Measurements from ENCODE around the gene KLHDC8B.
A peak's percentile ranks its signal among the peaks of the same experiment; 100 is the strongest.

Gene KLHDC8B

GRCh38 chr3:49124991-49125670 is 46.3 kb upstream of the KLHDC8B start:
- no peak overlapping the region for H3K4me3 ChIP-seq (ENCODE audit: control insufficient read depth, low read depth, low read length)
- no peak for TF ChIP-seq CTCF (IDR thresholded peaks at IDR 0.05; ENCODE audit: control insufficient read depth, insufficient read depth, low read depth, low read length, missing control alignments)
- DNase-seq (ENCODE audit: low read depth) = no peak

GRCh38 chr3:49131040-49131439 is 40.4 kb upstream of the KLHDC8B start:
- DNase-seq (ENCODE audit: low read depth) = no peak
- H3K4me3 ChIP-seq (ENCODE audit: control insufficient read depth, low read depth, low read length) = no peak overlapping the region; the same call in 1 of the 2 replicates
- no peak for TF ChIP-seq CTCF (IDR thresholded peaks at IDR 0.05; ENCODE audit: control insufficient read depth, insufficient read depth, low read depth, low read length, missing control alignments)

GRCh38 chr3:49131576-49131975 is 39.8 kb upstream of the KLHDC8B start:
- DNase-seq (ENCODE audit: low read depth) = no peak
- H3K4me3 ChIP-seq (ENCODE audit: control insufficient read depth, low read depth, low read length) = peak overlapping the region; percentile 83
- no peak for TF ChIP-seq CTCF (IDR thresholded peaks at IDR 0.05; ENCODE audit: control insufficient read depth, insufficient read depth, low read depth, low read length, missing control alignments)

- peak overlapping the region; percentile 83 for H3K4me3 ChIP-seq (ENCODE audit: control insufficient read depth, low read depth, low read length)
- TF ChIP-seq CTCF (IDR thresholded peaks at IDR 0.05; ENCODE audit: control insufficient read depth, insufficient read depth, low read depth, low read length, missing control alignments) = no peak
- DNase-seq (ENCODE audit: low read depth) = no peak
Observed at GRCh38 chr3:49132073-49132436, 39.3 kb upstream of the KLHDC8B start.

- peak; percentile 9 for TF ChIP-seq CTCF (IDR thresholded peaks at IDR 0.05; ENCODE audit: control insufficient read depth, insufficient read depth, low read depth, low read length, missing control alignments)
- peak; percentile 58 for DNase-seq (ENCODE audit: low read depth)
- peak within 1 kb of the TSS; percentile 83 for H3K4me3 ChIP-seq (ENCODE audit: control insufficient read depth, low read depth, low read length)
Observed at GRCh38 chr3:49132437-49133225, 38.8 kb upstream of the KLHDC8B start, which contains the start of gene LAMB2. LAMB2 (minus strand) TSS chr3:49133050; CDS start chr3:49132867, 183 bp downstream.

DNA sequence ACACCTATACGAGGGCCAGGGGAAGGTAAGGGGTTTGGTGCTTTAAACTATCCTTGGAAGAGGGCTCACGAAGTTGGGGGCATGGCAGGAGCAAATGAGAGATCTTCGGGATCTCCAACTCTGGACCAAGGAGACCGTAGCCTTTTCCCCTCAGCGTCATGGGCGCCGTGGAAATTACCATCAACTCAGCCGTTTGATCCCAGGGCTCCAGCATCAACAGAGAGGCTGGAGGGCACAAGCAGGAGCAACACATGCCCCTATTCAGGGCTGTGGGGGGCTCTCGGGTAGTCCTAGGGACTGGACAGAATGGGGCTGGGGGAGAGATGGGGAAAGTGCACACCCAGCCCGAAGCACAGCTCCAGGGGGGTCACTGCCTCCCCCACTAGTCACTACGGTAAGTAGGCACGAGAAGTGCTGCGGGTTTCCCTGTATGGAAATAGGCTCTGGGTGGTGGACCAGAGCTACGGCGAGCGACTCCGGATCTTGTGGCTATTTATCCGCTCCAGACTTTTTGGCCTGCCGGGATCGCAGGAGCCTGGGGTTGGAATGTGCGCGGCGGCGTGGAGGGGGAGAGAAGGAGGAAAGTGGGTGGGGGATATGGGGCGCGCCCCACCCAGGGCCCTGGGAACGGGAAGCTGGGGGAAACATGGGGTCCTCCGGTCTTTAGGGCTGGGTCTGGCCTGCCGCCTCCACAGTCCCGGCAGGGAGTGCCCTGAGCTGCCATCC is 38.0 kb upstream of the KLHDC8B start:
- peak overlapping the region; percentile 83 for H3K4me3 ChIP-seq (ENCODE audit: control insufficient read depth, low read depth, low read length)
- DNase-seq (ENCODE audit: low read depth) = peak; percentile 62
- TF ChIP-seq CTCF (IDR thresholded peaks at IDR 0.05; ENCODE audit: control insufficient read depth, insufficient read depth, low read depth, low read length, missing control alignments) = no peak
